ENCODE measurements around the gene JMJD8. TPM values are rescaled to one million over a fixed set of nuclear protein-coding genes. Genes with fewer than 3 reads are reported as not detected.
A peak's percentile ranks its signal among the peaks of the same experiment; 100 is the strongest.

Gene JMJD8
- total RNA-seq, 2 donors from 2014 or later, result 40.7 to 72.1 TPM

DNA sequence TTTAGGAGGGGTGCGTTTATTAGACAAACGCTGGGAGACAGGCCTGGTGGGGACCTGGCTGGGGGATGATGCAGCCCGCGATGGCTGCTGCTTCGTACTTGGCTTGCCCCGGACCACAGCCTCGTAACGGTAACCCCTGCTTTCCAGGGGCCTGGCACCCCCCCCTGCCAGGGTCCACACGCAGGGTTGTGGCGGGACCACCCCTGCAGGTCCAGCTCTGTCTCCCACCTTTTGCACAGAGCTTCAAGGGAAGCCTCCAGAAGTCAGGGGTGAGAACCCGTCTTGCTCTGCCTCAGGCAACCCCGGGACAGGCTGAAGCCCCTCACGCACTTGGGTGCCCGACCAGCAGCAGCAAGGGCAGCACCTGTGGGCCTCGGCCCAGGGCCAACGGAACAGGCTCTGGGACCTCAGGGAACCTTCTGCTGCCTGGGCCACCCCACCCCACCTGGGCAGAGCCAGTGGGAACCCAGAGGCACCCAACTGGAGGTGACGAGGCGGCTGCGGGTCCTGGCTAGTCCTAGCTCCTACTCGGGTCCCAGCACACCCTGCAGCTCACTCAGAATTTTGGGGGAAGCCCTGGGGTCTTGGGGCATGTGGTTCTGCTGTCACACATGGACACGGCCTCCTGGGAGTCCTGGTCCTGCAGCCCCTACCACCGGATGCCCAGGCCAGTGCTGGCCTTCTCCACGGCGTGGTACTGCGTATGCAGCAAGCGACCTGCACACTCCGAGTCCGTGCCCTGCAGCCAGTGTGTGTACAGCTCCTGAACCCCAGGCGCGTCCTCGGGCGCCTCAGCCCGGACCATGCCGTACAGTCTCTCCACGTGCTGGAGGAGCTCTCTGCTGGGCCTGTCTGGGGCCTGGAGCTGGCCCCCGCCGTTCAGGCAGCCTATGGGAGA lies 45.9 kb upstream of the JMJD8 start:
- intact Hi-C loops (cut with DNase I), result no loop called here
- H3K9ac ChIP-seq (ENCODE audit: low read depth in 2 of 2, low read length in 2 of 2), result no peak overlapping the region
- TF ChIP-seq, protein P1, sequence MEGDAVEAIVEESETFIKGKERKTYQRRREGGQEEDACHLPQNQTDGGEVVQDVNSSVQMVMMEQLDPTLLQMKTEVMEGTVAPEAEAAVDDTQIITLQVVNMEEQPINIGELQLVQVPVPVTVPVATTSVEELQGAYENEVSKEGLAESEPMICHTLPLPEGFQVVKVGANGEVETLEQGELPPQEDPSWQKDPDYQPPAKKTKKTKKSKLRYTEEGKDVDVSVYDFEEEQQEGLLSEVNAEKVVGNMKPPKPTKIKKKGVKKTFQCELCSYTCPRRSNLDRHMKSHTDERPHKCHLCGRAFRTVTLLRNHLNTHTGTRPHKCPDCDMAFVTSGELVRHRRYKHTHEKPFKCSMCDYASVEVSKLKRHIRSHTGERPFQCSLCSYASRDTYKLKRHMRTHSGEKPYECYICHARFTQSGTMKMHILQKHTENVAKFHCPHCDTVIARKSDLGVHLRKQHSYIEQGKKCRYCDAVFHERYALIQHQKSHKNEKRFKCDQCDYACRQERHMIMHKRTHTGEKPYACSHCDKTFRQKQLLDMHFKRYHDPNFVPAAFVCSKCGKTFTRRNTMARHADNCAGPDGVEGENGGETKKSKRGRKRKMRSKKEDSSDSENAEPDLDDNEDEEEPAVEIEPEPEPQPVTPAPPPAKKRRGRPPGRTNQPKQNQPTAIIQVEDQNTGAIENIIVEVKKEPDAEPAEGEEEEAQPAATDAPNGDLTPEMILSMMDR (IDR thresholded peaks at IDR 0.05), result no peak
- H3K4me3 ChIP-seq, result no peak overlapping the region
- no peak for DNase-seq
- peaks cover 8% of the 10 kb centered on the region for H3K36me3 ChIP-seq
- no peak overlapping the region for H3K27ac ChIP-seq
- peaks cover 13% of the 10 kb centered on the region for H3K4me1 ChIP-seq
- no peaks in the 10 kb centered on the region for H3K9me3 ChIP-seq
- H3K27me3 ChIP-seq, result peaks cover 9% of the 10 kb centered on the region

DNA sequence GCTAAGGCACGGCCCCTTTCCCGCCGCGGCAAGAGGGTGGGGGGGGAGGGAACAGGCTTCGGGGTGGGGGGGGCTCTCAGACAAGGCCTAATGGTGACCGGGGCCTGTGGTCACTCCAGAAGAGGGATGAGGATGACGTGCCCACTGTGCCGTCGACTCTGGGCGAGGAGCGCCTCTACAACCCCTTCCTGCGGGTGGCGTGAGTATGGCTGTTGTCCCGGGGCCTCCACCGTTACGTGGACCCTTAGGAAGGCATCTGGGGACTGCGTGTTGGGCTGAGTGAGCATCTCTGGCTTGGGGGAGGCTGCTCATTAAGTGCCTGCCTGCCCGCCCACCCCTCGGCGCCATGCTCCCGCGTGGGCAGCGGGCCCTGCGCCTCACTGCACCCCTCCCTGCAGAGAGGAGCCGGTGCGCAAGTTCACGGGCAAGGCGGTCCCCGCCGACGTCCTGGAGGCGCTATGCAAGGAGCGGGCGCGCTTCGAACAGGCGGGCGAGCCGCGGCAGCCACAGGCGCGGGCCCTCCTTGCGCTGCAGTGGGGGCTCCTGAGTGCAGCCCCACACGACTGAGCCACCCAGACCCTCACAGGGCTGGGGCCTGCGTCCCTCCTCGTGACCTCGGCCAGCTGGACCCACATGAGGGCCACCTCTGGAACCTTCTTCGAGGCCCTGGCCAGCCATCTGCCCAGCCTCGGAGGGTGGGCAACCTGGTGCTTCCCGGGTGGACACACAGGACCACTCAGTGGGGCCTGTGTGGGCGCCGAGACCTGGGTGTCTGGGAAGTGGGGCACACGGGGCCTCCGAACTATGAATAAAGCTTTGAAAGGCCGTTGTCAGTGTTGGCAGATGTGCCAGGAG lies 45.0 kb upstream of the JMJD8 start:
- DNase-seq, result no peak
- no peak overlapping the region for H3K9ac ChIP-seq (ENCODE audit: low read depth in 2 of 2, low read length in 2 of 2)
- H3K27me3 ChIP-seq, result peaks cover 9% of the 10 kb centered on the region
- no peaks in the 10 kb centered on the region for H3K9me3 ChIP-seq
- peaks cover 8% of the 10 kb centered on the region for H3K36me3 ChIP-seq
- intact Hi-C loops (cut with DNase I), result no loop called here
- H3K4me1 ChIP-seq, result peaks cover 13% of the 10 kb centered on the region
- TF ChIP-seq, protein P1 (IDR thresholded peaks at IDR 0.05), result no peak
- no peak overlapping the region for H3K4me3 ChIP-seq
- no peak overlapping the region for H3K27ac ChIP-seq

DNA sequence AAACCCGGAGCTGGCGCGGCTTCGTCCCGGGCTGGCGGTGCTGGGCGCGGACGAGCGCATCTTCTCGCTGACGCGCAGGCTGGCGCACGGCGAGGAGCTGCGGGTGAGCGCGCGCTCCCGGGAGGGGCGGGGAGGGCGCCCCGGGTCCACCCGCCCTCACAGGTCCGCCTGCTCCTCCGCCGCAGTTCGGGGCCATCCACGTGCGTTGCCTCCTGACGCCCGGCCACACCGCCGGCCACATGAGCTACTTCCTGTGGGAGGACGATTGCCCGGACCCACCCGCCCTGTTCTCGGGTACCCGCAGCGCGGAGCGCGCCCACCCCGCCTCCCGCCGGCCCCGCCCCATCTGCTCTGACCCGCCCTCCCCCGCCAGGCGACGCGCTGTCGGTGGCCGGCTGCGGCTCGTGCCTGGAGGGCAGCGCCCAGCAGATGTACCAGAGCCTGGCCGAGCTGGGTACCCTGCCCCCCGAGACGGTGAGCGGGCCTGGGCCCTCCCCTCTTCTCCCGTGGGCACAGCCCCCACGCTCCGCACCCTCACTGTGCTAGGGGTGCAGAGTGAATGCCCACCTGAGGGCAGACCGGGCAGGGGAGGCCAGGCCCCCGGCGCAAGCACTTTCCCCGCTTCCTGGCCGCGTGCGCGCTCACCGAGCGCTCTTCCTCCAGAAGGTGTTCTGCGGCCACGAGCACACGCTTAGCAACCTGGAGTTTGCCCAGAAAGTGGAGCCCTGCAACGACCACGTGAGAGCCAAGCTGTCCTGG lies 44.2 kb upstream of the JMJD8 start:
- DNase-seq, result peak; percentile 77
- peak overlapping the region; percentile 42 for H3K4me3 ChIP-seq
- H3K9me3 ChIP-seq, result no peaks in the 10 kb centered on the region
- H3K27ac ChIP-seq, result no peak overlapping the region
- intact Hi-C loops (cut with DNase I), result no loop called here
- H3K4me1 ChIP-seq, result peaks cover 13% of the 10 kb centered on the region
- TF ChIP-seq, protein P1 (IDR thresholded peaks at IDR 0.05), result no peak
- H3K9ac ChIP-seq (ENCODE audit: low read depth in 2 of 2, low read length in 2 of 2), result peak overlapping the region in 1 of 2 donors; percentile 56
- peaks cover 4% of the 10 kb centered on the region for H3K36me3 ChIP-seq
- peaks cover 9% of the 10 kb centered on the region for H3K27me3 ChIP-seq

DNA sequence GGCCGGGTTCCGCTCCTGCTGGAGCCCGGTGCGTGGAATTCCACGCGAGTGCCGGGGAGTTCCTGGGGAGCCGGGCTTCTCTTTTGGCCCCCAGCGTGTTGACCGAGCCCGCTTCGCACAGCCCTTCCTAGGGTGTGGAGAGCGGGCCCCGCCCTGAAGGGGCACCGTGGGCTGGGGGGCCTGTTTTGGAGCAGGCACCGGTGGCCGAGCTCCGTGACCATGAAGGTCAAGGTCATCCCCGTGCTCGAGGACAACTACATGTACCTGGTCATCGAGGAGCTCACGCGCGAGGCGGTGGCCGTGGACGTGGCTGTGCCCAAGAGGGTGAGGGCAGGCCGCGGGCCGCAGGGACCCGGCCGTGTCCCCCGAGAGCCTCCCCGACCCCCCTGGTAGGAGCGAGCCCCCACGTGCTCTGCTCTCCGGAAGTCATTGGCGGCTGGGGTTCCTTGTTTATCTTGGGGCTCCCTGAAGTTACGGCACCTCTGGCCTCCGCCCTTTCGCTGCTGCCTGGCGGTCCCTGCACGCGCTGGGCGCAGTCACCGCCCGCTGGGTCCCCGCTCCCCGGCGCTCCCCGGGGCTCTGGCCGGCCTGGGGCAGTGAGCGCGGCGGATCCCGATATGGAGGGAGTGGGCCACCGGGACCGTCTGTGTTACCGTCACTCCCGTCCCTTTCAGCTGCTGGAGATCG lies 43.3 kb upstream of the JMJD8 start:
- Histone ChIP-seq H3K9me3 (no peaks in the 10 kb centered on the region), H3K4me3 (peak overlapping the region; percentile 42), H3K4me1 (peaks cover 13% of the 10 kb centered on the region), H3K27ac (no peak overlapping the region), H3K9ac (ENCODE audit: low read depth in 2 of 2, low read length in 2 of 2) (peak overlapping the region; percentile 12 to 16), H3K27me3 (peaks cover 9% of the 10 kb centered on the region), H3K36me3 (no peaks in the 10 kb centered on the region)
- intact Hi-C loops (cut with DNase I), result no loop called here
- TF ChIP-seq, protein P1 (IDR thresholded peaks at IDR 0.05), result no peak
- peak; percentile 39 for DNase-seq
